Gastroesophageal sphincter (tissue), 3 donors: ENCODE data around the gene IGFBP7.

Source experiments
- CTCF ChIP-seq, 4 experiments: fragments of 200-600 bp in 2 of 4; fragments of 450-650 bp in 2 of 4; sonication (generic) in 1 of 4; IDR thresholded peaks; one replicate each; pipeline ENCODE4 v1.5.1; 2017 to 2019; ENCODE audit warnings: antibody characterized with exemption in 4 of 4, mild to moderate bottlenecking in 2 of 4, moderate library complexity in 2 of 4
- EP300 ChIP-seq: sonication (generic); formaldehyde crosslinking; IDR thresholded peaks from one replicate; pipeline ENCODE4 v1.6.1; 2017; ENCODE audit warnings: antibody characterized with exemption, mild to moderate bottlenecking
- POLR2AphosphoS5 ChIP-seq: sonication (generic); formaldehyde crosslinking; IDR thresholded peaks from one replicate; pipeline ENCODE4 v1.6.1; 2017; ENCODE audit warnings: antibody characterized with exemption

- no peak for TF ChIP-seq CTCF (IDR thresholded peaks at IDR 0.05)
- no peak for TF ChIP-seq POLR2AphosphoS5
- TF ChIP-seq EP300, result no peak
Observed at GRCh38 chr4:57044996-57045395, 65.2 kb downstream of the IGFBP7 start.
